Measurements from ENCODE around the gene HLF.
A peak's percentile ranks its signal among the peaks of the same experiment; 100 is the strongest.

HLF gene

DNA sequence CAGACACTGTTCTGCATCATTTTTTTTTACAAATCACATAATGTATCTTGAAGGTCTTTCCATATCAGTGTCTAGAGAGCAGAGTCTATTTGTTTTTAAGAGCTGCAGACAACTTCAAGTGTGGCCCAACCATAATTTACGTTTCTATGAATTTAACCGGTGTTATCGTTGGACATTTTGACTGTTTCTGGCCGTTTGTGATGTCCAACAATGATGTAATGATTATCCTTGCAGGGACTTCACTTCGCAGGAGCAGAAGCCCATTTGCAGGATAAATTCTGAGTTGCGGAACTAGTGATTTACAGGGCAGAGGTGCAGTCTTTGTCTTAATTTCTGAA, 26.9 kb upstream of the HLF start:
- TF ChIP-seq EGR1 (IDR thresholded peaks at IDR 0.05) (no peak), EP300 (IDR thresholded peaks at IDR 0.05; ENCODE audit: borderline replicate concordance) (no peak), FOXM1 (IDR thresholded peaks at IDR 0.05; ENCODE audit: borderline replicate concordance, low read depth) (no peak)

GRCh38 chr17:55238179-55238930, 26.4 kb upstream of the HLF start:
- no peak for TF ChIP-seq FOXM1 (IDR thresholded peaks at IDR 0.05; ENCODE audit: borderline replicate concordance, low read depth)
- no peak for TF ChIP-seq YY1 (IDR thresholded peaks at IDR 0.05; ENCODE audit: low read depth)
- no peak for TF ChIP-seq TAF1 (IDR thresholded peaks at IDR 0.05; ENCODE audit: low read depth)
- peak; percentile 95 for TF ChIP-seq USF1 (IDR thresholded peaks at IDR 0.05)
- TF ChIP-seq, protein P1, sequence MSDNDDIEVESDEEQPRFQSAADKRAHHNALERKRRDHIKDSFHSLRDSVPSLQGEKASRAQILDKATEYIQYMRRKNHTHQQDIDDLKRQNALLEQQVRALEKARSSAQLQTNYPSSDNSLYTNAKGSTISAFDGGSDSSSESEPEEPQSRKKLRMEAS (IDR thresholded peaks at IDR 0.05): peak; percentile 99
- no peak for TF ChIP-seq TEAD4 (IDR thresholded peaks at IDR 0.05)
- TF ChIP-seq EGR1 (IDR thresholded peaks at IDR 0.05): no peak
- TF ChIP-seq ZBTB7A (IDR thresholded peaks at IDR 0.05; ENCODE audit: low read depth): no peak
- no peak for TF ChIP-seq CEBPB (IDR thresholded peaks at IDR 0.05)

- TF ChIP-seq CEBPB (IDR thresholded peaks at IDR 0.05) (no peak), TEAD4 (IDR thresholded peaks at IDR 0.05) (no peak), NFIC (IDR thresholded peaks at IDR 0.05) (no peak), TCF12 (IDR thresholded peaks at IDR 0.05; ENCODE audit: low read depth) (no peak), USF1 (IDR thresholded peaks at IDR 0.05) (no peak), YY1 (IDR thresholded peaks at IDR 0.05; ENCODE audit: low read depth) (no peak), RAD21 (IDR thresholded peaks at IDR 0.05; ENCODE audit: low read depth) (no peak), CREB1 (IDR thresholded peaks at IDR 0.05; ENCODE audit: low read depth) (no peak)
- TF ChIP-seq, protein P1 (IDR thresholded peaks at IDR 0.05): no peak
Observed at GRCh38 chr17:55238931-55239297, 25.8 kb upstream of the HLF start.

GRCh38 chr17:55241097-55241496, 23.7 kb upstream of the HLF start:
- TF ChIP-seq, protein P1 (IDR thresholded peaks at IDR 0.05): no peak
- TF ChIP-seq CREB1 (IDR thresholded peaks at IDR 0.05; ENCODE audit: low read depth) (no peak), USF1 (IDR thresholded peaks at IDR 0.05) (no peak), REST (IDR thresholded peaks at IDR 0.05; ENCODE audit: low read depth) (no peak), EGR1 (IDR thresholded peaks at IDR 0.05) (no peak), FOXM1 (IDR thresholded peaks at IDR 0.05; ENCODE audit: borderline replicate concordance, low read depth) (no peak), TCF12 (IDR thresholded peaks at IDR 0.05; ENCODE audit: low read depth) (no peak), RAD21 (IDR thresholded peaks at IDR 0.05; ENCODE audit: low read depth) (no peak)

DNA sequence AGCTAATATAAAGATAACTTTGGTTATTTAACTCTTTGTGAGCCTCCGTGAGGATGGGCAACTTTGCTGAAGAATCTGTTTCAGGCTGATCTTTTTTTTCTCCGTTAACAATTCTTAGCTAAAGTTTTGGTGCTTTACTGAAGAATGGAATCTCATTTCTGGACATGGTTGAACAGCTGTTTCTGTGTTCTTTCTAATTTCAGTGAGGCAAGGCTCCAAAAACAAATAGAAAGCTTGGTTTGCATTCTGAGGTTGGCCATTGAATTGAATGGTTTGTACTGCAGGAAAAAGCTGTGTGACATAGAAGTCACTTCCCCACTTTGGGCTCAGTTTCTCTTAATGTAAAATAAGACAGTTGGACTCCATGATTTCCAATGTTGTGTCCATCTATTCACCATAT, 22.3 kb upstream of the HLF start:
- TF ChIP-seq EP300 (IDR thresholded peaks at IDR 0.05; ENCODE audit: borderline replicate concordance): no peak
- TF ChIP-seq USF1 (IDR thresholded peaks at IDR 0.05): no peak
- no peak for TF ChIP-seq FOXM1 (IDR thresholded peaks at IDR 0.05; ENCODE audit: borderline replicate concordance, low read depth)
- TF ChIP-seq CEBPB (IDR thresholded peaks at IDR 0.05): no peak
- TF ChIP-seq TAF1 (IDR thresholded peaks at IDR 0.05; ENCODE audit: low read depth): no peak
- TF ChIP-seq NFIC (IDR thresholded peaks at IDR 0.05): no peak
- no peak for TF ChIP-seq YY1 (IDR thresholded peaks at IDR 0.05; ENCODE audit: low read depth)
- no peak for TF ChIP-seq RAD21 (IDR thresholded peaks at IDR 0.05; ENCODE audit: low read depth)

DNA sequence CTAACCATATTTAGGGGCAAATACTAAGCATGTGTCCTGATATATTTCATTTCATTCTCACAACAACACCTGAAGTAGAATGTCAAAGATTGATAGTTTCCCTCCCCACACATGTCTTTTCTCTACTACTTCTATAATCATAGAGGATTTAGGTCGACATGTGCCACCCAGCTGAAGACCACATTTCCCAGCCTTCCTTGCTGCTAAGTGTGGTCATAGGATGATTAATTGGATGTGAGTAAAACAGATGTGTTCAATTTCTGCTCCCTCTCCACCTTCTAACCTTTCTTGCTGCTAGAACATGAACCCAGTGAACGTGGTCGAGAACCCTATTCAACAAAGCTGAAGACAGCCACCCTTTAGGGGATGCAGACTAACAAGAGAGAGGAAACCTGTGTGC, 18.8 kb upstream of the HLF start:
- TF ChIP-seq EGR1 (IDR thresholded peaks at IDR 0.05) (no peak), TEAD4 (IDR thresholded peaks at IDR 0.05) (no peak), TCF12 (IDR thresholded peaks at IDR 0.05; ENCODE audit: low read depth) (no peak), FOXM1 (IDR thresholded peaks at IDR 0.05; ENCODE audit: borderline replicate concordance, low read depth) (no peak), YY1 (IDR thresholded peaks at IDR 0.05; ENCODE audit: low read depth) (no peak), REST (IDR thresholded peaks at IDR 0.05; ENCODE audit: low read depth) (no peak), EP300 (IDR thresholded peaks at IDR 0.05; ENCODE audit: borderline replicate concordance) (no peak), CREB1 (IDR thresholded peaks at IDR 0.05; ENCODE audit: low read depth) (no peak), CEBPB (IDR thresholded peaks at IDR 0.05) (no peak), NFIC (IDR thresholded peaks at IDR 0.05) (no peak), USF1 (IDR thresholded peaks at IDR 0.05) (no peak), RAD21 (IDR thresholded peaks at IDR 0.05; ENCODE audit: low read depth) (no peak), TAF1 (IDR thresholded peaks at IDR 0.05; ENCODE audit: low read depth) (no peak), ZBTB7A (IDR thresholded peaks at IDR 0.05; ENCODE audit: low read depth) (no peak)
- TF ChIP-seq, protein P1 (IDR thresholded peaks at IDR 0.05): no peak
